GM18870 (cell line): ENCODE measurements around the gene ZMIZ1.

Source experiments
- ATAC-seq: cut with Tn5 transposase; IDR thresholded peaks from one replicate; pipeline ENCODE4 v1.9.1; 2021; ENCODE audit warnings: moderate library complexity; ENCODE audit not compliant: unreplicated experiment

Gene ZMIZ1

GRCh38 chr10:79050896-79051555, 17.7 kb upstream of the ZMIZ1 start:
- no peak for ATAC-seq

GRCh38 chr10:79051766-79052165, 17.0 kb upstream of the ZMIZ1 start:
- no peak for ATAC-seq

GRCh38 chr10:79052291-79053080, 16.3 kb upstream of the ZMIZ1 start:
- no peak for ATAC-seq

GRCh38 chr10:79053081-79053434, 15.7 kb upstream of the ZMIZ1 start:
- no peak for ATAC-seq

- no peak for ATAC-seq
These were observed 15.1 kb upstream of the ZMIZ1 start for GRCh38 chr10:79053481-79054202.

- no peak for ATAC-seq
These were observed 14.3 kb upstream of the ZMIZ1 start for GRCh38 chr10:79054203-79055099.

GRCh38 chr10:79055100-79055782, 13.5 kb upstream of the ZMIZ1 start:
- no peak for ATAC-seq

GRCh38 chr10:79055892-79056291, 12.9 kb upstream of the ZMIZ1 start:
- ATAC-seq, result no peak

- no peak for ATAC-seq
These were observed 12.4 kb upstream of the ZMIZ1 start for GRCh38 chr10:79056361-79056735.

GRCh38 chr10:79056736-79057391, 11.9 kb upstream of the ZMIZ1 start:
- ATAC-seq, result no peak

GRCh38 chr10:79057481-79058275, 11.1 kb upstream of the ZMIZ1 start:
- ATAC-seq, result no peak

- ATAC-seq, result no peak
These were observed 9.6 kb upstream of the ZMIZ1 start for GRCh38 chr10:79058899-79059841.

- no peak for ATAC-seq
These were observed 8.8 kb upstream of the ZMIZ1 start for GRCh38 chr10:79059859-79060379.

- ATAC-seq, result no peak
These were observed 8.0 kb upstream of the ZMIZ1 start for GRCh38 chr10:79060641-79061255.

GRCh38 chr10:79061441-79062315, 7.1 kb upstream of the ZMIZ1 start:
- no peak for ATAC-seq

GRCh38 chr10:79063071-79063491, 5.7 kb upstream of the ZMIZ1 start:
- no peak for ATAC-seq
